Breast epithelium (tissue), 4 donors: ENCODE data around the gene FNDC3B. TPM values are rescaled to one million over a fixed set of nuclear protein-coding genes. Genes with fewer than 3 reads are reported as not detected.

Experiments
- DNase-seq, 2 donors: peaks; one replicate each; pipeline ENCODE4 v3.0.0-alpha.2; 2019; ENCODE audit warnings: low spot score in 2 of 2
- H3K27ac ChIP-seq, 2 donors: fragments of 200-600 bp; sonication (generic) in 1 of 2; one replicate each; pipeline ENCODE4 v1.5.1; 2016 to 2019; ENCODE audit warnings: mild to moderate bottlenecking in 1 of 2
- H3K27me3 ChIP-seq, 2 donors: fragments of 200-600 bp; sonication (generic) in 1 of 2; one replicate each; pipeline versions ENCODE4 v1.5.1 to v1.6.0; 2017 to 2019; ENCODE audit warnings: control low read depth in 1 of 2, mild to moderate bottlenecking in 1 of 2
- H3K36me3 ChIP-seq: fragments of 200-600 bp; one replicate; pipeline ENCODE4 v1.5.1; 2019
- H3K4me1 ChIP-seq, 2 donors: fragments of 200-600 bp; sonication (generic); one replicate each; pipeline ENCODE4 v1.5.1; 2016 to 2019; ENCODE audit warnings: control low read depth in 1 of 2
- H3K4me3 ChIP-seq, 3 donors: fragments of 200-600 bp; sonication (generic); 1 replicate in 2 of 3; 2 replicates in 1 of 3; pipeline ENCODE4 v1.5.1; 2016 to 2019; ENCODE audit warnings: mild to moderate bottlenecking in 3 of 3, moderate library complexity in 2 of 3
- H3K9me3 ChIP-seq, 2 donors: fragments of 200-600 bp; sonication (generic) in 1 of 2; one replicate each; pipeline ENCODE4 v1.5.1; 2016 to 2019; ENCODE audit warnings: control low read depth in 1 of 2
- CTCF ChIP-seq, 3 donors: fragments of 450-650 bp; IDR thresholded peaks; one replicate each; pipeline ENCODE4 v1.5.1; 2016 to 2017; ENCODE audit warnings: antibody characterized with exemption in 3 of 3, mild to moderate bottlenecking in 3 of 3, moderate library complexity in 3 of 3
- POLR2A ChIP-seq: fragments of 450-650 bp; IDR thresholded peaks from one replicate; pipeline ENCODE4 v1.6.1; 2016; ENCODE audit warnings: antibody characterized with exemption, mild to moderate bottlenecking, moderate library complexity
- POLR2AphosphoS5 ChIP-seq, 3 donors: sonication (generic); formaldehyde crosslinking; IDR thresholded peaks; one replicate each; pipeline ENCODE4 v1.6.1; 2017; ENCODE audit warnings: antibody characterized with exemption in 3 of 3
- intact Hi-C: fragments of 100-400 bp; cut with DNase I; formaldehyde crosslinking; loops from one replicate; pipeline ENCODE4 v1.15.1; 2023; ENCODE audit warnings: low total_unique reads
- total RNA-seq, 3 donors: library from RNA; depleted of rRNA; stranded (reverse); fragments of >200 nt; gene quantifications; one replicate each; pipeline ENCODE4 v1.1.0, GENCODE V29; 2016

FNDC3B gene
- total RNA-seq, 3 donors from 2014 or later: 131 to 172 (median 149) TPM

GRCh38 chr3:172161133-172161789 is 121.9 kb downstream of the FNDC3B start:
- peak overlapping the region in 1 of 2 donors; percentile 91 for H3K27ac ChIP-seq
- H3K27me3 ChIP-seq: no peaks in the 10 kb centered on the region
- intact Hi-C loops: no loop called here
- H3K4me3 ChIP-seq: no peak overlapping the region
- no peaks in the 10 kb centered on the region for H3K36me3 ChIP-seq
- DNase-seq: no peak
- TF ChIP-seq CTCF (IDR thresholded peaks at IDR 0.05) (no peak), POLR2AphosphoS5 (IDR thresholded peaks at IDR 0.05) (no peak), POLR2A (no peak)
- no peaks in the 10 kb centered on the region for H3K9me3 ChIP-seq
- peaks cover 0 to 4% of the 10 kb centered on the region in 2 donors for H3K4me1 ChIP-seq

DNA sequence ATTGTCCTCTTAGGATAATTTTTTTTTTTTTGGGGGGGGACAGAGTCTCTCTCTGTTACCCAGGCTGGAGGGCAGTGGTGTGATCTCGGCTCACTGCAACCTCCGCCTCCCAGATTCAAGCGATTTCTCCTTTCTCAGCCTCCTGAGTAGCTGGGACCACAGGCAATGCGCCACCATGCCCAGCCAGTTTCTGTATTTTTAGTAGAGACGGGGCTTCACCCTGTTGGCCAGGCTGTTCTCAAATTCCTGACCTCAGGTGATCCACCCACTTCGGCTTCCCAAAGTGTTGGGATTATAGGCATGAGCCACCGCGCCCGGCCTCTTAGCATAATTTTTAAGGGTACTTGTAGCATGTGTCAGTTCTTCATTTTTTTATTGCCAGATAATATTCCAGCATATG is 122.6 kb downstream of the FNDC3B start:
- Histone ChIP-seq H3K27ac (peak overlapping the region in 1 of 2 donors; percentile 91), H3K4me1 (peaks cover 0 to 4% of the 10 kb centered on the region in 2 donors)
- no peak for DNase-seq

GRCh38 chr3:172163320-172163719 is 123.9 kb downstream of the FNDC3B start:
- TF ChIP-seq POLR2AphosphoS5 (IDR thresholded peaks at IDR 0.05): no peak
- no peak for TF ChIP-seq CTCF (IDR thresholded peaks at IDR 0.05)
- TF ChIP-seq POLR2A: no peak
- H3K4me1 ChIP-seq: peaks cover 0 to 4% of the 10 kb centered on the region in 2 donors
- intact Hi-C loops: no loop called here
- DNase-seq: no peak
- H3K9me3 ChIP-seq: no peaks in the 10 kb centered on the region
- no peak overlapping the region for H3K27ac ChIP-seq
- no peaks in the 10 kb centered on the region for H3K27me3 ChIP-seq
- no peak overlapping the region for H3K4me3 ChIP-seq
- no peaks in the 10 kb centered on the region for H3K36me3 ChIP-seq

More for the DNA sequence above, 122.6 kb downstream of the FNDC3B start:
- no peaks in the 10 kb centered on the region for H3K27me3 ChIP-seq
- H3K36me3 ChIP-seq: no peaks in the 10 kb centered on the region
- intact Hi-C loops: no loop called here
- no peaks in the 10 kb centered on the region for H3K9me3 ChIP-seq
- TF ChIP-seq POLR2A (no peak), CTCF (IDR thresholded peaks at IDR 0.05) (no peak), POLR2AphosphoS5 (IDR thresholded peaks at IDR 0.05) (no peak)
- no peak overlapping the region for H3K4me3 ChIP-seq

DNA sequence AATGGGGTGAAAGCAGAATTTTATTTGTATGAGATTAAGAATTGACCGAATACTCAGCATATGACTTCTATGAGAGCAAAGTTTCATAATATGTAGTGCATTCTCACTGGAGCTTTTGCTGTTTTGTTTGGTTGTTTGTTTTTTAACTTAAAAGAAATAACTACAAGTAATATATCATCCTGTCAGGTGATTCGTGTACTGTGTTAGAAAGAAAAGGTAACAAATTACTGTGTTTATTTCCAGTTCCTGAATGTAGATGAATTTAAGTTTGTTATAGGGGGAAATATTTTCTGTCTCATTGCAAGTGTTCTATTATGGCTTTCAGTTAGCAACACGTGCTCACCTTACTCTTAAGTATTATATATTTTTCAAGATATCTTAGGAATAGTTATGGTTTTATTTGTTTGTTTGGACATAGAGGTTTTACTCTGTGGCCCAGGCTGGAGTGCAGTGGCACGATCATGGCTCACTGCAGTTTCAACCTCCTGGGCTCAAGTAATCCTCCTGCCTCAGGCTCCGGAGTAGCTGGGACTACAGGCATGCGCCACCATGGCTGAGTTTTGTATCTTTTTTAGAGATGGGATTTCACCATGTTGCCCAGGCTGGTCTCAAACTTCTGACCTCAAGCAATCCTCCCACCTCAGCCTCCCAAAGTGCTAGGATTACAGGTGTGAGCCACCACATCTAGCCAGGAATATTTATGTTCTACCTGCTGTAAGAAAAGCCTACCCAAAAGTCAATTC is 125.4 kb downstream of the FNDC3B start:
- no peak overlapping the region for H3K4me3 ChIP-seq
- peaks cover 0 to 4% of the 10 kb centered on the region in 2 donors for H3K4me1 ChIP-seq
- no peaks in the 10 kb centered on the region for H3K36me3 ChIP-seq
- intact Hi-C loops: no loop called here
- no peaks in the 10 kb centered on the region for H3K27me3 ChIP-seq
- DNase-seq: no peak
- H3K27ac ChIP-seq: no peak overlapping the region
- no peaks in the 10 kb centered on the region for H3K9me3 ChIP-seq
- TF ChIP-seq CTCF (IDR thresholded peaks at IDR 0.05) (no peak), POLR2AphosphoS5 (IDR thresholded peaks at IDR 0.05) (no peak)

DNA sequence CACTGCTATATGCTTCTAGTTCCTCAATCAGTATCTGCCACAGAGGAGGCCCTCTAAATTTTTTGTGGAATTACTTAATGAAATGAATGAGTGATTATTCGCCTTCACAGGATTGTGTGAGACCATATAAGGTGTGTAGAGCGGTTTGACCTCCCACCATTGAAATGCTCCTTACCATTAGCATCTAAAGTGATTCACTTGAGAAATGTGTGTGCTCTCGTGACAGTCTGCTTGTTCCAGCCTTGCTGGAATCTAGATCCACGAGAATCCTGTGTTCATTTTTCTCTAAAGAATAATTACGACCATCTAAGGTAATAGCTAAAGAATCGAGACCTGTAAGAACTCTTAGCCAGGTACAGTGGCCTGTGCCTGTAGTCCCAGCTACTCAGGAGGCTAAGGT is 126.9 kb downstream of the FNDC3B start:
- Histone ChIP-seq H3K4me1 (peaks cover 0 to 8% of the 10 kb centered on the region in 2 donors), H3K36me3 (no peaks in the 10 kb centered on the region), H3K27ac (no peak overlapping the region), H3K4me3 (no peak overlapping the region), H3K27me3 (no peaks in the 10 kb centered on the region), H3K9me3 (no peaks in the 10 kb centered on the region)
- TF ChIP-seq POLR2AphosphoS5 (IDR thresholded peaks at IDR 0.05): no peak
- no peak for TF ChIP-seq POLR2A
- TF ChIP-seq CTCF (IDR thresholded peaks at IDR 0.05): no peak
- intact Hi-C loops: no loop called here
- DNase-seq: no peak
